Body of pancreas (tissue), 4 donors: ENCODE measurements around the gene TNFRSF12A. TPM values are rescaled to one million over a fixed set of nuclear protein-coding genes. Genes with fewer than 3 reads are reported as not detected.
A peak's percentile ranks its signal among the peaks of the same experiment; 100 is the strongest.

Experiments
- ATAC-seq: fragments of 150-250 bp; one replicate; pipeline ENCODE4 v1.9.1; 2016
- DNase-seq, 4 donors: peaks; one replicate each; pipeline ENCODE4 v3.0.0-alpha.2; 2019
- H3K27ac ChIP-seq, 4 donors: fragments of 200-600 bp; sonication (generic); 1 replicate in 3 of 4; 2 replicates in 1 of 4; pipeline versions ENCODE4 v1.5.1 to v1.6.1; 2016 to 2019; ENCODE audit warnings: mild to moderate bottlenecking in 1 of 4, mixed read lengths in 1 of 4, moderate library complexity in 1 of 4
- H3K27me3 ChIP-seq, 2 donors: fragments of 200-600 bp; sonication (generic); one replicate each; pipeline ENCODE4 v1.6.0; 2016; ENCODE audit warnings: mild to moderate bottlenecking in 1 of 2
- H3K36me3 ChIP-seq, 2 donors: fragments of 200-600 bp; sonication (generic); replicated peaks in 1 of 2; 2 replicates each; pipeline ENCODE4 v1.5.1; 2016; ENCODE audit warnings: low read depth in 2 of 2; ENCODE audit not compliant: insufficient read depth in 1 of 2
- H3K4me1 ChIP-seq: fragments of 200-600 bp; sonication (generic); one replicate; pipeline ENCODE4 v1.6.0; 2016
- H3K4me3 ChIP-seq, 2 donors: fragments of 200-600 bp; sonication (generic); 1 replicate in 1 of 2; 2 replicates in 1 of 2; pipeline ENCODE4 v1.5.1; 2016 to 2019
- H3K9me3 ChIP-seq, 3 donors: fragments of 200-600 bp; sonication (generic); 1 replicate in 2 of 3; 2 replicates in 1 of 3; pipeline ENCODE4 v1.5.1; 2016
- POLR2A ChIP-seq, 3 donors: fragments of 450-650 bp; IDR thresholded peaks; one replicate each; pipeline ENCODE4 v1.6.1; 2016; ENCODE audit warnings: antibody characterized with exemption in 3 of 3, mild to moderate bottlenecking in 2 of 3
- WGBS, 2 donors: methylation state at CpG; one replicate each; pipeline ENCODE4 v1.1.5; 2017; 5-methylcytosine and 5-hydroxymethylcytosine counted together
- intact Hi-C: fragments of 100-400 bp; cut with DNase I; formaldehyde crosslinking; loops from one replicate; pipeline ENCODE4 v1.15.1; 2023
- total RNA-seq, 2 donors: library from RNA; depleted of rRNA; stranded (reverse); fragments of >200 nt; gene quantifications; one replicate each; pipeline ENCODE4 v1.1.0, GENCODE V29; 2016
- TF ChIP-seq, protein P1 (sequence below), 7 experiments: fragments of 450-650 bp in 4 of 7; fragments of 200-600 bp in 3 of 7; sonication (generic) in 3 of 7; IDR thresholded peaks; one replicate each; pipeline ENCODE4 v1.5.1; 2016 to 2019; ENCODE audit warnings: antibody characterized with exemption in 7 of 7

The TNFRSF12A gene
- total RNA-seq, 2 donors from 2014 or later, result 132 to 229 TPM

DNA sequence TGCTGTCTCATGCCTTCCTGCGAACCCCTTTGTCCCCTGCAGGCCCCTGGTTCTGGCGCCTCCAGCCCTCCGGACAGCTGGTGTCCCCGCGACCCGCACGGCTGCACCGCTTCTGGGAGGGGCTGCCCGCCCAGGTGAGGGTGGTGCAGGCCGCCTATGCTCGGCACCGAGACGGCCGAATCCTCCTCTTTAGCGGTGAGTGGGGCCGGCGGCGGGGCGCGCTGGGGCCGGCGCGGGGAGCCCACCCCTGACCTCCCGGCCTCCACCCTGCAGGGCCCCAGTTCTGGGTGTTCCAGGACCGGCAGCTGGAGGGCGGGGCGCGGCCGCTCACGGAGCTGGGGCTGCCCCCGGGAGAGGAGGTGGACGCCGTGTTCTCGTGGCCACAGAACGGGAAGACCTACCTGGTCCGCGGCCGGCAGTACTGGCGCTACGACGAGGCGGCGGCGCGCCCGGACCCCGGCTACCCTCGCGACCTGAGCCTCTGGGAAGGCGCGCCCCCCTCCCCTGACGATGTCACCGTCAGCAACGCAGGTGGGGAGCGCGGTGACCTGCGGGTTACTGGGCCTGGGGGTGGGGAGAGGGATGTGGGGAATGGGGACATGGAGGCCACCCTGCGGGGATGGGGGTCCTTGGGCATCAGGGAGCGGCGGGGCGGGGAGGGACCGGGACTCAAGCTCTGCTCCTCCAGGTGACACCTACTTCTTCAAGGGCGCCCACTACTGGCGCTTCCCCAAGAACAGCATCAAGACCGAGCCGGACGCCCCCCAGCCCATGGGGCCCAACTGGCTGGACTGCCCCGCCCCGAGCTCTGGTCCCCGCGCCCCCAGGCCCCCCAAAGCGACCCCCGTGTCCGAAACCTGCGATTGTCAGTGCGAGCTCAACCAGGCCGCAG lies 38.2 kb downstream of the TNFRSF12A start:
- Histone ChIP-seq H3K27me3 (no peaks in the 10 kb centered on the region), H3K36me3 (no peaks in the 10 kb centered on the region), H3K4me1 (peaks cover 26% of the 10 kb centered on the region), H3K9me3 (no peaks in the 10 kb centered on the region), H3K4me3 (peak overlapping the region; percentile 42 to 78), H3K27ac (peak overlapping the region; percentile 86 to 94 (median 89))
- intact Hi-C loops, result loop anchor here (10.0 kb wide), 1 partner anchor 56 kb away; the partner anchor contains the start of gene ZNF205
- DNase-seq, result peak; percentile 61 to 72 (median 66)
- peak; percentile 18 for ATAC-seq
- 0 to 7% methylated on average over 3 to 43 of the region's 77 CpGs for WGBS, 2 donors
- TF ChIP-seq, protein P1, sequence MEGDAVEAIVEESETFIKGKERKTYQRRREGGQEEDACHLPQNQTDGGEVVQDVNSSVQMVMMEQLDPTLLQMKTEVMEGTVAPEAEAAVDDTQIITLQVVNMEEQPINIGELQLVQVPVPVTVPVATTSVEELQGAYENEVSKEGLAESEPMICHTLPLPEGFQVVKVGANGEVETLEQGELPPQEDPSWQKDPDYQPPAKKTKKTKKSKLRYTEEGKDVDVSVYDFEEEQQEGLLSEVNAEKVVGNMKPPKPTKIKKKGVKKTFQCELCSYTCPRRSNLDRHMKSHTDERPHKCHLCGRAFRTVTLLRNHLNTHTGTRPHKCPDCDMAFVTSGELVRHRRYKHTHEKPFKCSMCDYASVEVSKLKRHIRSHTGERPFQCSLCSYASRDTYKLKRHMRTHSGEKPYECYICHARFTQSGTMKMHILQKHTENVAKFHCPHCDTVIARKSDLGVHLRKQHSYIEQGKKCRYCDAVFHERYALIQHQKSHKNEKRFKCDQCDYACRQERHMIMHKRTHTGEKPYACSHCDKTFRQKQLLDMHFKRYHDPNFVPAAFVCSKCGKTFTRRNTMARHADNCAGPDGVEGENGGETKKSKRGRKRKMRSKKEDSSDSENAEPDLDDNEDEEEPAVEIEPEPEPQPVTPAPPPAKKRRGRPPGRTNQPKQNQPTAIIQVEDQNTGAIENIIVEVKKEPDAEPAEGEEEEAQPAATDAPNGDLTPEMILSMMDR (IDR thresholded peaks at IDR 0.05), result peak in 2 of 7 experiments; percentile 23
- no peak for TF ChIP-seq POLR2A (IDR thresholded peaks at IDR 0.05)

DNA sequence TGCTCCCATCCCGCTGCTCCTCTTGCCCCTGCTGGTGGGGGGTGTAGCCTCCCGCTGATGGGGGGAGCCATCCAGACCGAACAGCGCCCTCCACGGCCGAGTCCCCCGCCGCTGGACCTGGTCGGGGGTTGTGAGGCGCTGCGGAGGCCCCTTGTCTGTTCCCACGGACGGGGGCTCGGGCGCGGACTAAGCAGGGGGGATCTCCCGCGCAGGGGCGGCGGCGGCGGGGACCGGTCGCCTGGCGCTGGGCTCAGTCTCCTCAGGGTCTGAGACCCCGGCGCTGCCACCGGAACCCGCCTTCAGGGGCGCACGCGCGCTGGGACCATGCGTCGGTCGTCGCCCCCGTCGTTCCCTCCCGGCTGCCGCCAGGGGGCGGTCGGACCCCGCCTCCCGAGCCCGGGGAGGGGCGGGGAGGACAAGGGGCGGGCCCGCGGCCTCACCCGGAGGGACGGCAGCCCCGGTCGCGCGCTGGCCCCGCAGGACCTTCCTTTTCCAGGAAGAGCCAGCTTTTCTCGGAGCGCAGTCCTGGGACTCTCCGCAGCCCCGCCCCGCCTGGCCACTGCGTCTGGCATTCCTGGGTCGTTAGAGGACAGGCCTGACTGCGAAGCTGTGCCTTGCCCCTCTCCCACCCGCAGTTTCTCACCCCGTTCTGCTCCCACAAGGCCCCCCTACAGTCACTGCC lies 39.0 kb downstream of the TNFRSF12A start:
- TF ChIP-seq, protein P1 (IDR thresholded peaks at IDR 0.05), result peak; percentile 77 to 99 (median 96)
- peak; percentile 45 to 78 (median 77) for TF ChIP-seq POLR2A (IDR thresholded peaks at IDR 0.05)
- Histone ChIP-seq H3K27me3 (no peaks in the 10 kb centered on the region), H3K36me3 (no peaks in the 10 kb centered on the region), H3K9me3 (no peaks in the 10 kb centered on the region), H3K4me1 (peaks cover 26% of the 10 kb centered on the region), H3K27ac (peak overlapping the region; percentile 86 to 94 (median 89)), H3K4me3 (peak overlapping the region; percentile 42 to 78)
- intact Hi-C loops, result loop anchor here (10.0 kb wide), 1 partner anchor 56 kb away; the partner anchor contains the start of gene ZNF205
- peak; percentile 94 to 96 (median 96) for DNase-seq
- WGBS, 2 donors, result 1 to 7% methylated on average over 3 to 52 of the region's 67 CpGs
- ATAC-seq, result peak; percentile 95

DNA sequence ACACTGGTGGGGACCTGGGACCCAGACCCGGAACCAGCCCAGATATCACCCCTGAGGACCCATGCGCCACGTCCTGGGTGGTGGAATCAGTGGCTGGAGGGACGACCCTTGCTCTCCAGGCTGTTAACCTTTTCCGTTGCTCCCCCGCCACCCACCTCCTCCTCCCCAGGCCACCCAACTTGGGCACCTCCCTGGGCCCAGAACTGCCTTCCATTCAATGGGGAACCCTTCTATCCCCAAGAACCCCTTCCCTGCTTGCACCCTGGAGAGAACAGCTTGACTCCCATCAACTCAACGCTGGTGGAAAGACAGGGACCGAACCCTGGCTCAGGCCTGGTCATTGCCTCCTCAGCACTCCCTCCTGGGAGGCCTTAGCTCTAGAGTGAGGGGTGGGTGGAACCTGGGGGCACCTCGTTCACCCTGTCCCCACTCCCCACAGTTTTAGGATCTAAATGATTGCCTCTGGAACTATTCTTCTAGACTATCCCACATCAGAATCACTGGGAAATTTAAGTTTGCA lies 39.6 kb downstream of the TNFRSF12A start:
- WGBS, 2 donors, result 55 to 63% methylated on average over 7 to 9 of the region's 9 CpGs
- no peaks in the 10 kb centered on the region for H3K27me3 ChIP-seq
- no peak overlapping the region for H3K4me3 ChIP-seq
- H3K9me3 ChIP-seq, result no peaks in the 10 kb centered on the region
- H3K27ac ChIP-seq, result peak overlapping the region; percentile 86 to 94 (median 89)
- H3K4me1 ChIP-seq, result peaks cover 31% of the 10 kb centered on the region
- TF ChIP-seq, protein P1 (IDR thresholded peaks at IDR 0.05), result no peak
- TF ChIP-seq POLR2A (IDR thresholded peaks at IDR 0.05), result no peak
- intact Hi-C loops, result loop anchor here (10.0 kb wide), 1 partner anchor 55 kb away; the partner anchor contains the start of gene ZNF205
- H3K36me3 ChIP-seq, result no peaks in the 10 kb centered on the region
- ATAC-seq (no peak), DNase-seq (no peak)

DNA sequence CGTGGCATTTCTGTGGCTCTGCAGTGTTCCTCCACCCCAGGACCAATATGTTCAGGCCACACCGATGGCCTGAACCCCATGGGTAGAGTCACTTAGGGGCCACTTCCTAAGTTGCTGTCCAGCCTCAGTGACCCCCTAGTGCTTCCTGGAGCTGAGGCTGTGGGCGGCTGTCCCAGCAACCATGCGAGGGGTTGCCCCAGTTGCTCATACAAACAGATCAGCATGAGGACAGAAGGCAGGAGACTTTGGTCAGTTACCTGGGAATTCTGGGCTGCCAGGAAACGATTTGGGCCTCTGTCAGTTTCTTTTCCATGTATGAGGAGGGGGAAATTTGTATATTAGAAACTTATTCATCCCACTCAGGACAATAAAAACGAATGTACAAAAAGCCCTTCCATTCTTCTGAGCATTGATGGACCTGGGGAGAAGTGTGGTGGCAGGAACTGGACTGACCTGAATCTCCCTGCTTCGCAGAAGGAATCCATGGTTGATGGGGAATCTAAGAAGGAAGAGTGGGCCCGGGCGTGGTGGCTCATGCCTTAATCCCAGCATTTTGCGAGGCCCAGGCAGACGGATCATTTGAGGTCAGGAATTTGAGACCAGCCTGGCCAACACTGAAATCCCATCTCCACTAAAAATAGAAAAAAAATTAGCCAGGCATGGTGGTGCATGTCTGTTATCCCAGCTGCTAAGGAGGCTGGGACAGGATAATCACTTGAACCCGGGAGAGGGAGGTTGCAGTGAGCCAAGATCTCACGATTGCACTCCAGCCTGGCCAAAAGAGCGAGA lies 40.4 kb downstream of the TNFRSF12A start:
- H3K4me1 ChIP-seq, result peaks cover 36% of the 10 kb centered on the region
- H3K27ac ChIP-seq, result peak overlapping the region in 2 of 4 donors; percentile 88 to 94
- intact Hi-C loops, result no loop called here

More for the DNA sequence above, 40.4 kb downstream of the TNFRSF12A start:
- Histone ChIP-seq H3K27me3 (no peaks in the 10 kb centered on the region), H3K36me3 (no peaks in the 10 kb centered on the region), H3K4me3 (no peak overlapping the region), H3K9me3 (no peaks in the 10 kb centered on the region)
- no peak for TF ChIP-seq POLR2A (IDR thresholded peaks at IDR 0.05)
- TF ChIP-seq, protein P1 (IDR thresholded peaks at IDR 0.05), result no peak
- no peak for ATAC-seq
- 87 to 88% methylated on average over 13 to 14 of the region's 14 CpGs for WGBS, 2 donors
- no peak for DNase-seq
